Measurements from ENCODE around the gene PTPN20. TPM values are rescaled to one million over a fixed set of nuclear protein-coding genes. Genes with fewer than 3 reads are reported as not detected.

Gene PTPN20
- total and polyA plus RNA-seq, 2 of the 8 experiments (the other 6 are each of a cell fraction or from before 2014, with no cell fraction given) = not detected

DNA sequence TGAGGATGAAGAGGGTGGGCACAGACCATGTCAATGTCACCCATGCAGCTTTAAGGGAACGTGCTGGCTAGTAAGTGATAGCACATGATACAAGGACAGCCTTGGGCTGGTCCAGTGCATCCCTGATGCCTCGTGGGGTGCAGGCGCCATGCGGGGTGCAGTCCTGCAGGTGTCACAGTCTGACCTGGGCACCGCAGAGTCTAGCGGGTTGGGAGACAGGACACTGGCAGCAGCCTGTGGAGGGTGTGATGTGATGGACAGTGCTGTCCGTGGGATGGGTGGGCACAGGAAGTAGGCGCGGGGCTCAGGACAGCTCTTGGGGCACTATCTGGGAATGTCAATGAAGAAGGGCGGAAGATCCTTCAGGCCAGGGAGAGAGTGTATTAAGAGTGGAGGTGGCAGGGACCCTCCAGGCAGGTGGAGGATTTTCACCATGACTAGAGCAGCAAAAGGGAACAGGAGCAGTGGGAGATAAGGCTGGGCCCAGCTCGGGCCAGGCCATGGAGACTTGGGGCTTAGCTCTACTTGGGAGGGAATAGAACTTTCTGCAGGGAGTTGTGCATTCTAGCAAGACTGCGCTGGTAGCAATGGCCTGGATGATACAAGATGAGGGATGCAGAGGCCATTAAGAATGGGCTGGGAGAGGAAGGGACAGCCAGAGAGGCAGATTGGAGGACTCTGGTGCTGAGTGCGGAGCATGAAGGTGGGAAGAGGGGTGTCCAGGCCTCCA lies 122.5 kb downstream of the PTPN20 start (continued):
- TF ChIP-seq RNF2 (IDR thresholded peaks at IDR 0.05; ENCODE audit: borderline replicate concordance, low read depth, low read length, missing control alignments, poor library complexity, severe bottlenecking) (no peak), TAF7 (optimal IDR thresholded peaks at IDR 0.05; ENCODE audit: borderline replicate concordance, low read depth, low read length) (no peak)
